HepG2 (cell line): ENCODE measurements around the gene MADD. TPM values are rescaled to one million over a fixed set of nuclear protein-coding genes. Genes with fewer than 3 reads are reported as not detected.
A peak's percentile ranks its signal among the peaks of the same experiment; 100 is the strongest.

ENCODE experiments used
- ARNT2 ChIP-seq: sonication (generic); formaldehyde crosslinking; IDR thresholded peaks from 2 replicates; pipeline ENCODE4 v1.8.0; 2022; ENCODE audit warnings: mild to moderate bottlenecking, low read depth, missing genetic modification reagents, moderate library complexity
- ATRX ChIP-seq: sonication (generic); formaldehyde crosslinking; IDR thresholded peaks from 2 replicates; pipeline ENCODE4 v1.4.0; 2020; ENCODE audit warnings: missing genetic modification reagents, borderline replicate concordance
- CREB1 ChIP-seq, 2 experiments: fragments of 450-650 bp in 1 of 2; IDR thresholded peaks; 2 replicates each; pipeline ENCODE4 v1.6.1; 2016 to 2017; ENCODE audit warnings: control low read depth in 1 of 2, mild to moderate bottlenecking in 1 of 2, missing compliant biosample characterization in 1 of 2, missing genetic modification characterization in 1 of 2
- FIP1L1 ChIP-seq: fragments of 200-400 bp; formaldehyde crosslinking; IDR thresholded peaks from 2 replicates; pipeline ENCODE4 v1.6.1; 2018; ENCODE audit warnings: low read depth, mild to moderate bottlenecking, low read length, moderate library complexity, borderline replicate concordance; ENCODE audit not compliant: insufficient read depth
- GATAD1 ChIP-seq: IDR thresholded peaks from 2 replicates; pipeline ENCODE4 v1.6.1; 2016; ENCODE audit warnings: missing genetic modification reagents, missing compliant biosample characterization
- SIX1 ChIP-seq: sonication (generic); formaldehyde crosslinking; IDR thresholded peaks from 2 replicates; pipeline ENCODE4 v1.4.0; 2020; ENCODE audit warnings: missing genetic modification reagents, borderline replicate concordance
- SNRNP70 ChIP-seq: fragments of 200-400 bp; formaldehyde crosslinking; IDR thresholded peaks from 2 replicates; pipeline ENCODE4 v1.6.1; 2017; ENCODE audit warnings: mild to moderate bottlenecking, low read depth, low read length, moderate library complexity
- ZNF230 ChIP-seq: sonication (generic); formaldehyde crosslinking; IDR thresholded peaks from 2 replicates; pipeline ENCODE4 v1.4.0; 2020; ENCODE audit warnings: mild to moderate bottlenecking, missing genetic modification reagents
- ZNF253 ChIP-seq: sonication (generic); formaldehyde crosslinking; IDR thresholded peaks from 2 replicates; pipeline ENCODE4 v1.8.0; 2022; ENCODE audit warnings: mild to moderate bottlenecking, missing genetic modification reagents, borderline replicate concordance
- ZNF263 ChIP-seq: sonication (generic); formaldehyde crosslinking; IDR thresholded peaks from 2 replicates; pipeline ENCODE4 v1.4.0; 2020; ENCODE audit warnings: missing genetic modification reagents
- ZNF33A ChIP-seq: sonication (generic); formaldehyde crosslinking; IDR thresholded peaks from 2 replicates; pipeline ENCODE4 v1.5.1; 2020; ENCODE audit warnings: missing genetic modification reagents, mild to moderate bottlenecking, moderate library complexity, borderline replicate concordance
- ZNF564 ChIP-seq: sonication (generic); formaldehyde crosslinking; IDR thresholded peaks from 2 replicates; pipeline ENCODE4 v1.8.1; 2023; ENCODE audit warnings: mild to moderate bottlenecking, missing genetic modification reagents
- ZNF816 ChIP-seq: sonication (generic); formaldehyde crosslinking; IDR thresholded peaks from 2 replicates; pipeline ENCODE4 v1.8.0; 2022; ENCODE audit warnings: missing genetic modification reagents, mild to moderate bottlenecking, borderline replicate concordance
- polyA plus RNA-seq, 8 experiments: library from polyadenylated mRNA; depleted of rRNA in 3 of 8; stranded (reverse) in 7 of 8; unstranded in 1 of 8; fragments of >200 nt; fragmentation: Illumina TruSeq in 4 of 8; extraction: Trizol in 4 of 8; gene quantifications; 2 replicates each; pipeline versions ENCODE4 v1.2.1 to v1.2.3, GENCODE V29; 2011 to 2016; ENCODE audit warnings: low read depth in 4 of 8, missing spikeins in 1 of 8, mixed read lengths in 1 of 8; ENCODE audit not compliant: insufficient read depth in 1 of 8
- total RNA-seq, 5 experiments: library from RNA; depleted of rRNA; stranded (reverse); fragments of >200 nt; fragmentation: Illumina TruSeq; extraction: Trizol; gene quantifications; 2 replicates each; pipeline ENCODE4 v1.2.3, GENCODE V29; 2016; ENCODE audit warnings: low read depth in 1 of 5
- TF ChIP-seq, protein P1 (sequence below): sonication (generic); formaldehyde crosslinking; IDR thresholded peaks from 2 replicates; pipeline ENCODE4 v1.4.0; 2020; ENCODE audit warnings: missing genetic modification reagents, borderline replicate concordance
- TF ChIP-seq, protein P2 (sequence below): sonication (generic); formaldehyde crosslinking; IDR thresholded peaks from 2 replicates; pipeline ENCODE4 v1.9.0; 2021; ENCODE audit warnings: missing genetic modification reagents, borderline replicate concordance
- TF ChIP-seq, protein P3 (sequence below): sonication (generic); formaldehyde crosslinking; IDR thresholded peaks from 2 replicates; pipeline ENCODE4 v1.4.0; 2020; ENCODE audit warnings: missing genetic modification reagents
- TF ChIP-seq, protein P4 (sequence below): sonication (generic); formaldehyde crosslinking; IDR thresholded peaks from 2 replicates; pipeline ENCODE4 v1.8.1; 2023; ENCODE audit warnings: missing genetic modification reagents, mild to moderate bottlenecking, borderline replicate concordance
- TF ChIP-seq, protein P5 (sequence below): IDR thresholded peaks from 2 replicates; pipeline ENCODE4 v1.6.1; 2016

The MADD gene
- total and polyA plus RNA-seq, 2 of the 13 experiments (the other 11 are each of a cell fraction or from before 2014, with no cell fraction given) = 18.0 to 29.2 TPM

DNA sequence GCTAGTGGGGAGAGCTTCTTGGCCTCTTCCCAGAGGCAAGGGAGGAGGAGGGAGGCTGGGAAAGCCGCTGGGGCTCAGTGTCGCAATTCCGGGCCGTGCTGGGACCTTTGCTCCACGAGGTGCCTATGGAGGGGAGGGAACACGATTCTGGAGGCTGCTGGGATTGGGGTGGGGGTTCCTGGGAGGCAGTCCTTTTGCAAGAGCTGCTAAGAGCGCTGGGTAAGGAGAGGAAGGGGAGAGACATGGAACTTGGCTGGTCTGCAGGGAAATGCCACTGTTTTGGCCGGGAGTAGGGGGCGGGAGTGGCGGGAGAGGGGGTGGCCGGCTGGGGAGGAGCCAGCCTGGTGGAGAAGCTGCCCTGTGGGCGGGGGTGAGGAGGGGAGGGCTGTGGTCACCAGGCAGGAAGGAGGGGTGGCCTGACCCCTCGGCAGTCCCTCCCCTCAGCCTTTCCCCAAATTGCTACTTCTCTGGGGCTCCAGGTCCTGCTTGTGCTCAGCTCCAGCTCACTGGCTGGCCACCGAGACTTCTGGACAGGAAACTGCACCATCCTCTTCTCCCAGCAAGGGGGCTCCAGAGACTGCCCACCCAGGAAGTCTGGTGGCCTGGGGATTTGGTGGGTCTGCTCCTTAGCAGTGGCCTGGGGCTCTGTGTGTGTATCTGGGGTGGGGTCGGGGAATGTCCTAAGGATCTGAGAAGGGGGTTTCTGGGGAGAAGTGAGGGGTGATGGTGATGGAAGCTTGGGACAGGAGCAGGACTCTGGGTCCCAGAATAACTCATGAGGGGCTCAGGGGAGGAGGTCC is 12.2 kb upstream of the MADD start, which contains the start of gene NR1H3 (continued):
- TF ChIP-seq, protein P1, sequence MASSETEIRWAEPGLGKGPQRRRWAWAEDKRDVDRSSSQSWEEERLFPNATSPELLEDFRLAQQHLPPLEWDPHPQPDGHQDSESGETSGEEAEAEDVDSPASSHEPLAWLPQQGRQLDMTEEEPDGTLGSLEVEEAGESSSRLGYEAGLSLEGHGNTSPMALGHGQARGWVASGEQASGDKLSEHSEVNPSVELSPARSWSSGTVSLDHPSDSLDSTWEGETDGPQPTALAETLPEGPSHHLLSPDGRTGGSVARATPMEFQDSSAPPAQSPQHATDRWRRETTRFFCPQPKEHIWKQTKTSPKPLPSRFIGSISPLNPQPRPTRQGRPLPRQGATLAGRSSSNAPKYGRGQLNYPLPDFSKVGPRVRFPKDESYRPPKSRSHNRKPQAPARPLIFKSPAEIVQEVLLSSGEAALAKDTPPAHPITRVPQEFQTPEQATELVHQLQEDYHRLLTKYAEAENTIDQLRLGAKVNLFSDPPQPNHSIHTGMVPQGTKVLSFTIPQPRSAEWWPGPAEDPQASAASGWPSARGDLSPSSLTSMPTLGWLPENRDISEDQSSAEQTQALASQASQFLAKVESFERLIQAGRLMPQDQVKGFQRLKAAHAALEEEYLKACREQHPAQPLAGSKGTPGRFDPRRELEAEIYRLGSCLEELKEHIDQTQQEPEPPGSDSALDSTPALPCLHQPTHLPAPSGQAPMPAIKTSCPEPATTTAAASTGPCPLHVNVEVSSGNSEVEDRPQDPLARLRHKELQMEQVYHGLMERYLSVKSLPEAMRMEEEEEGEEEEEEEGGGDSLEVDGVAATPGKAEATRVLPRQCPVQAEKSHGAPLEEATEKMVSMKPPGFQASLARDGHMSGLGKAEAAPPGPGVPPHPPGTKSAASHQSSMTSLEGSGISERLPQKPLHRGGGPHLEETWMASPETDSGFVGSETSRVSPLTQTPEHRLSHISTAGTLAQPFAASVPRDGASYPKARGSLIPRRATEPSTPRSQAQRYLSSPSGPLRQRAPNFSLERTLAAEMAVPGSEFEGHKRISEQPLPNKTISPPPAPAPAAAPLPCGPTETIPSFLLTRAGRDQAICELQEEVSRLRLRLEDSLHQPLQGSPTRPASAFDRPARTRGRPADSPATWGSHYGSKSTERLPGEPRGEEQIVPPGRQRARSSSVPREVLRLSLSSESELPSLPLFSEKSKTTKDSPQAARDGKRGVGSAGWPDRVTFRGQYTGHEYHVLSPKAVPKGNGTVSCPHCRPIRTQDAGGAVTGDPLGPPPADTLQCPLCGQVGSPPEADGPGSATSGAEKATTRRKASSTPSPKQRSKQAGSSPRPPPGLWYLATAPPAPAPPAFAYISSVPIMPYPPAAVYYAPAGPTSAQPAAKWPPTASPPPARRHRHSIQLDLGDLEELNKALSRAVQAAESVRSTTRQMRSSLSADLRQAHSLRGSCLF (CRISPR knock-in tag) = no peak
- 0 out of 2 replicates have a peak, but pooled peaks have one; percentile 2 for TF ChIP-seq ZNF230 (CRISPR knock-in tag)
- TF ChIP-seq, protein P2, sequence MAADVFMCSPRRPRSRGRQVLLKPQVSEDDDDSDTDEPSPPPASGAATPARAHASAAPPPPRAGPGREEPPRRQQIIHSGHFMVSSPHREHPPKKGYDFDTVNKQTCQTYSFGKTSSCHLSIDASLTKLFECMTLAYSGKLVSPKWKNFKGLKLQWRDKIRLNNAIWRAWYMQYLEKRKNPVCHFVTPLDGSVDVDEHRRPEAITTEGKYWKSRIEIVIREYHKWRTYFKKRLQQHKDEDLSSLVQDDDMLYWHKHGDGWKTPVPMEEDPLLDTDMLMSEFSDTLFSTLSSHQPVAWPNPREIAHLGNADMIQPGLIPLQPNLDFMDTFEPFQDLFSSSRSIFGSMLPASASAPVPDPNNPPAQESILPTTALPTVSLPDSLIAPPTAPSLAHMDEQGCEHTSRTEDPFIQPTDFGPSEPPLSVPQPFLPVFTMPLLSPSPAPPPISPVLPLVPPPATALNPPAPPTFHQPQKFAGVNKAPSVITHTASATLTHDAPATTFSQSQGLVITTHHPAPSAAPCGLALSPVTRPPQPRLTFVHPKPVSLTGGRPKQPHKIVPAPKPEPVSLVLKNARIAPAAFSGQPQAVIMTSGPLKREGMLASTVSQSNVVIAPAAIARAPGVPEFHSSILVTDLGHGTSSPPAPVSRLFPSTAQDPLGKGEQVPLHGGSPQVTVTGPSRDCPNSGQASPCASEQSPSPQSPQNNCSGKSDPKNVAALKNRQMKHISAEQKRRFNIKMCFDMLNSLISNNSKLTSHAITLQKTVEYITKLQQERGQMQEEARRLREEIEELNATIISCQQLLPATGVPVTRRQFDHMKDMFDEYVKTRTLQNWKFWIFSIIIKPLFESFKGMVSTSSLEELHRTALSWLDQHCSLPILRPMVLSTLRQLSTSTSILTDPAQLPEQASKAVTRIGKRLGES (CRISPR knock-in tag) = no peak
- no peak for TF ChIP-seq ATRX (CRISPR knock-in tag)
- no peak for TF ChIP-seq ZNF33A (CRISPR knock-in tag)
- TF ChIP-seq SIX1 (CRISPR knock-in tag) = no peak
- no peak for TF ChIP-seq FIP1L1
- TF ChIP-seq, protein P3, sequence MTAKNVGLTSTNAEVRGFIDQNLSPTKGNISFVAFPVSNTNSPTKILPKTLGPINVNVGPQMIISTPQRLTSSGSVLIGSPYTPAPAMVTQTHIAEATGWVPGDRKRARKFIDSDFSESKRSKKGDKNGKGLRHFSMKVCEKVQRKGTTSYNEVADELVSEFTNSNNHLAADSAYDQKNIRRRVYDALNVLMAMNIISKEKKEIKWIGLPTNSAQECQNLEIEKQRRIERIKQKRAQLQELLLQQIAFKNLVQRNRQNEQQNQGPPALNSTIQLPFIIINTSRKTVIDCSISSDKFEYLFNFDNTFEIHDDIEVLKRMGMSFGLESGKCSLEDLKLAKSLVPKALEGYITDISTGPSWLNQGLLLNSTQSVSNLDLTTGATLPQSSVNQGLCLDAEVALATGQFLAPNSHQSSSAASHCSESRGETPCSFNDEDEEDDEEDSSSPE = peak; percentile 66
- no peak for TF ChIP-seq CREB1 (IDR thresholded peaks at IDR 0.05)
- TF ChIP-seq CREB1 (CRISPR knock-in tag; IDR thresholded peaks at IDR 0.05) = no peak
- TF ChIP-seq ZNF263 = peak; percentile 74; the same call in 1 of the 2 replicates
- TF ChIP-seq, protein P4, sequence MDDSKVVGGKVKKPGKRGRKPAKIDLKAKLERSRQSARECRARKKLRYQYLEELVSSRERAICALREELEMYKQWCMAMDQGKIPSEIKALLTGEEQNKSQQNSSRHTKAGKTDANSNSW (CRISPR knock-in tag) = no peak
- TF ChIP-seq ZNF564 (CRISPR knock-in tag) = no peak
- no peak for TF ChIP-seq SNRNP70
- no peak for TF ChIP-seq ZNF816 (CRISPR knock-in tag)
- TF ChIP-seq ZNF253 (CRISPR knock-in tag) = 0 out of 2 replicates have a peak, but pooled peaks have one; percentile 74
- TF ChIP-seq GATAD1 = peak; percentile 63; the same call in 1 of the 2 replicates
- TF ChIP-seq, protein P5, sequence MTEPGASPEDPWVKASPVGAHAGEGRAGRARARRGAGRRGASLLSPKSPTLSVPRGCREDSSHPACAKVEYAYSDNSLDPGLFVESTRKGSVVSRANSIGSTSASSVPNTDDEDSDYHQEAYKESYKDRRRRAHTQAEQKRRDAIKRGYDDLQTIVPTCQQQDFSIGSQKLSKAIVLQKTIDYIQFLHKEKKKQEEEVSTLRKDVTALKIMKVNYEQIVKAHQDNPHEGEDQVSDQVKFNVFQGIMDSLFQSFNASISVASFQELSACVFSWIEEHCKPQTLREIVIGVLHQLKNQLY (CRISPR knock-in tag) = peak; percentile 47; the same call in 1 of the 2 replicates
- peak; percentile 87 for TF ChIP-seq ARNT2
